ENCODE measurements around the gene HOXC6. TPM values are rescaled to one million over a fixed set of nuclear protein-coding genes. Genes with fewer than 3 reads are reported as not detected.

HOXC6 gene
- total and polyA plus RNA-seq, 10 of the 15 experiments (the other 5 are each of a cell fraction or from before 2014, with no cell fraction given), result 0.02 to 0.55 (median 0.45) TPM; not detected in 4

DNA sequence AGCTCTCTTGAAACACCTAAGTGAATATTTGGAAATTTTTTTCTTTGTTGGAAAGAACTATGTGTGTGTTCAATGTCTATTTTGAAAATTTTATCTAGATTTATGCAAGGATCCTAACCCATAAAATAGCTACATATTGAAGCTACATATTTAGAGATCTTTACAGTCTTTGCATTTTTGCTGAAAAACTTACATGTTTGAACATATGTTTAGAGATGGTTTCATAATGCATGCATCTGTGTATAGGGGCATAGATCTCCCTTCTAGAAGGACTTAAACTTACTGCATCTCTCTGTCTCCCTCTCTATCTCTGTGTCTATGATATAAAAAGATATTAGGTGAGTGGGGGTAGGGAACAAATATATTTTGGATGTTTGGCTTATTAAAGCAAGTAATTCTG, 17.2 kb downstream of the HOXC6 start (continued):
- TF ChIP-seq SIX5 (IDR thresholded peaks at IDR 0.05; ENCODE audit: low read depth, low read length, severe bottlenecking), result no peak
- TF ChIP-seq, protein P1, sequence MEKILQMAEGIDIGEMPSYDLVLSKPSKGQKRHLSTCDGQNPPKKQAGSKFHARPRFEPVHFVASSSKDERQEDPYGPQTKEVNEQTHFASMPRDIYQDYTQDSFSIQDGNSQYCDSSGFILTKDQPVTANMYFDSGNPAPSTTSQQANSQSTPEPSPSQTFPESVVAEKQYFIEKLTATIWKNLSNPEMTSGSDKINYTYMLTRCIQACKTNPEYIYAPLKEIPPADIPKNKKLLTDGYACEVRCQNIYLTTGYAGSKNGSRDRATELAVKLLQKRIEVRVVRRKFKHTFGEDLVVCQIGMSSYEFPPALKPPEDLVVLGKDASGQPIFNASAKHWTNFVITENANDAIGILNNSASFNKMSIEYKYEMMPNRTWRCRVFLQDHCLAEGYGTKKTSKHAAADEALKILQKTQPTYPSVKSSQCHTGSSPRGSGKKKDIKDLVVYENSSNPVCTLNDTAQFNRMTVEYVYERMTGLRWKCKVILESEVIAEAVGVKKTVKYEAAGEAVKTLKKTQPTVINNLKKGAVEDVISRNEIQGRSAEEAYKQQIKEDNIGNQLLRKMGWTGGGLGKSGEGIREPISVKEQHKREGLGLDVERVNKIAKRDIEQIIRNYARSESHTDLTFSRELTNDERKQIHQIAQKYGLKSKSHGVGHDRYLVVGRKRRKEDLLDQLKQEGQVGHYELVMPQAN (conservative IDR thresholded peaks at IDR 0.05), result no peak
- TF ChIP-seq JUND (IDR thresholded peaks at IDR 0.05; ENCODE audit: low read depth, low read length), result no peak
- TF ChIP-seq TAF1 (IDR thresholded peaks at IDR 0.05; ENCODE audit: borderline replicate concordance, low read depth, low read length), result no peak
- no peak for TF ChIP-seq FOS (IDR thresholded peaks at IDR 0.05; ENCODE audit: borderline replicate concordance, extremely low read depth, insufficient read length)
- TF ChIP-seq ZNF24 (IDR thresholded peaks at IDR 0.05), result no peak
- no peak for TF ChIP-seq CBFB (IDR thresholded peaks at IDR 0.05; ENCODE audit: low read depth)

DNA sequence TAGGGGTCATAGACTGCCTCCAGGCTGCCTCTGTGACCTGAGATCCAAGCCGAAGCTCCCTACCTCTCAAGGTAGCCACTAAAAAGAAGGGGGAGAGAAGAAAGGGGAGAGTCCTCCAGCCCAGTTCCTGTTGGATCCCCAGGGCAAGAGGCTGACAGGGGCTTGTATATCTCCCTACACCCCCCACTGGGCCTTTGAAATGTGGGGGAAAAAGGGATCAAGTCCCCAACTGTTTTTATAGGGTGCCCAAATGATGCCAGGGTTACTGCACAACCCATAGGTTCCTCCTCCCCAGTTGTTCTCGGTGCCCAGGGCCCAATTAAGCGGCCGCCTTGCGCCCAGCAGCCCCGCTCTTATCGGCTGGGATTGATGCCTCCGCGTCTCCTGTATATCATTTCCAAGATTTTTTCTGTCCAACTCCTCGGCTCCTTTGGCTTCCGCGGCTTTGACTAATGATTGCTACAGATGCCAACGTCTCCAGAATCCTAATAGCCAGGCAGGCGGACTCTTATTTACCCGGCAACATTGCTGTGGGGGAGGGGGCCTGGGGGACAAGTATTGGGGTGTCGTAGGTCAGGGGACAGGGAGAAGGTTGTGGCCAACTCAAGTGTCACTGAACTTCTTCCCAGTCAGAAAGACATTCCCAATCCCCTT, 17.8 kb downstream of the HOXC6 start:
- H3K4me2 ChIP-seq (ENCODE audit: control insufficient read depth, insufficient read depth), result no peak overlapping the region
- peaks cover 8% of the 10 kb centered on the region for H3K4me1 ChIP-seq (ENCODE audit: control insufficient read depth, insufficient read depth, low read length)
- WGBS (ENCODE audit: insufficient coverage, insufficient replicate concordance, low lambda C conversion rate, missing lambda C conversion rate), result 72% methylated on average over 16 of the region's 16 CpGs
- no peak for DNase-seq (ENCODE audit: low read depth, low spot score)
- SMC1A ChIA-PET (ENCODE audit: uncharacterized antibody, unreplicated experiment), result interaction anchor here (0.7 to 1.9 kb wide), 2 partner anchors 8 to 93 kb away, joined by 3 to 5 read pairs; partner anchors contain the start of gene HOXC4
- in situ Hi-C loops (cut with MboI), result no loop called here
- BruUV-seq (replicated peaks), result no TSS peak
- H2AFZ ChIP-seq (ENCODE audit: control insufficient read depth, low read depth, low read length), result no peak overlapping the region
- H3K9me3 ChIP-seq (replicated peaks; ENCODE audit: control insufficient read depth, insufficient read depth, low read length), result no peaks in the 10 kb centered on the region
- intact Hi-C loops (cut with micrococcal nuclease; ENCODE audit: unreplicated experiment), result no loop called here
- no peak overlapping the region for H3K4me3 ChIP-seq
- H3K79me2 ChIP-seq (ENCODE audit: control insufficient read depth, insufficient read depth, low read length), result no peaks in the 10 kb centered on the region
- no peak for ATAC-seq
- RAD21 ChIA-PET (ENCODE audit: unreplicated experiment), result interaction anchor here (1.9 kb wide), 1 partner anchor 7 kb away, joined by 8 read pairs; the partner anchor contains the start of gene HOXC4
- no peak overlapping the region for H3K27ac ChIP-seq (ENCODE audit: control insufficient read depth, insufficient read depth)
- no peak for FAIRE-seq
- no peaks in the 10 kb centered on the region for H3K36me3 ChIP-seq (ENCODE audit: control insufficient read depth in 2 of 2, insufficient read depth in 2 of 2, low read length in 1 of 2)
- peaks cover 5 to 6% of the 10 kb centered on the region in 2 experiments; a peak in 3 of 4 replicates for H3K27me3 ChIP-seq (replicated peaks in 1 of 2; ENCODE audit: control insufficient read depth in 2 of 2, insufficient read depth in 2 of 2, low read length in 1 of 2)
- no peak overlapping the region for H3K9ac ChIP-seq (ENCODE audit: control insufficient read depth, insufficient read depth, low read length)
- POLR2A ChIA-PET, result no interaction called here
- CTCF ChIA-PET, result interaction anchor here (1.0 to 4.5 kb wide), 5 partner anchors 7 to 155 kb away, joined by 3 to 16 read pairs (median 6); partner anchors contain the start of genes HOXC4 and HOXC5
- no peaks in the 10 kb centered on the region for H4K20me1 ChIP-seq (ENCODE audit: control insufficient read depth, insufficient read depth)
- TF ChIP-seq LARP7 (IDR thresholded peaks at IDR 0.05), result no peak
- TF ChIP-seq SP1 (IDR thresholded peaks at IDR 0.05; ENCODE audit: low read depth, low read length), result no peak
- no peak for TF ChIP-seq GABPA (IDR thresholded peaks at IDR 0.05; ENCODE audit: low read depth)
- no peak for TF ChIP-seq HDAC2 (IDR thresholded peaks at IDR 0.05)
- no peak for TF ChIP-seq NFYA (IDR thresholded peaks at IDR 0.05; ENCODE audit: borderline replicate concordance, low read depth, low read length)
- no peak for TF ChIP-seq NBN (IDR thresholded peaks at IDR 0.05)
- TF ChIP-seq, protein P2, sequence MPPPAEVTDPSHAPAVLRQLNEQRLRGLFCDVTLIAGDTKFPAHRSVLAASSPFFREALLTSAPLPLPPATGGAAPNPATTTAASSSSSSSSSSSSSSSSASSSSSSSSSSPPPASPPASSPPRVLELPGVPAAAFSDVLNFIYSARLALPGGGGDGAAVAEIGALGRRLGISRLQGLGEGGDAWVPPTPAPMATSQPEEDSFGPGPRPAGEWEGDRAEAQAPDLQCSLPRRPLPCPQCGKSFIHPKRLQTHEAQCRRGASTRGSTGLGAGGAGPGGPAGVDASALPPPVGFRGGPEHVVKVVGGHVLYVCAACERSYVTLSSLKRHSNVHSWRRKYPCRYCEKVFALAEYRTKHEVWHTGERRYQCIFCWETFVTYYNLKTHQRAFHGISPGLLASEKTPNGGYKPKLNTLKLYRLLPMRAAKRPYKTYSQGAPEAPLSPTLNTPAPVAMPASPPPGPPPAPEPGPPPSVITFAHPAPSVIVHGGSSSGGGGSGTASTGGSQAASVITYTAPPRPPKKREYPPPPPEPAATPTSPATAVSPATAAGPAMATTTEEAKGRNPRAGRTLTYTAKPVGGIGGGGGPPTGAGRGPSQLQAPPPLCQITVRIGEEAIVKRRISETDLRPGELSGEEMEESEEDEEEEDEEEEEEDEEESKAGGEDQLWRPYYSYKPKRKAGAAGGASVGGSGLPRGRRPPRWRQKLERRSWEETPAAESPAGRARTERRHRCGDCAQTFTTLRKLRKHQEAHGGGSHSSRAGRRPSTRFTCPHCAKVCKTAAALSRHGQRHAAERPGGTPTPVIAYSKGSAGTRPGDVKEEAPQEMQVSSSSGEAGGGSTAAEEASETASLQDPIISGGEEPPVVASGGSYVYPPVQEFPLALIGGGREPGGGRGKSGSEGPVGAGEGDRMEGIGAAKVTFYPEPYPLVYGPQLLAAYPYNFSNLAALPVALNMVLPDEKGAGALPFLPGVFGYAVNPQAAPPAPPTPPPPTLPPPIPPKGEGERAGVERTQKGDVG (CRISPR knock-in tag; IDR thresholded peaks at IDR 0.05), result no peak
- TF ChIP-seq SMAD5 (IDR thresholded peaks at IDR 0.05; ENCODE audit: low read depth), result no peak
- TF ChIP-seq BRCA1 (IDR thresholded peaks at IDR 0.05; ENCODE audit: low read depth, low read length), result no peak
- TF ChIP-seq NR2C2 (IDR thresholded peaks at IDR 0.05; ENCODE audit: borderline replicate concordance, control insufficient read depth, insufficient read length, low read depth), result no peak
- no peak for TF ChIP-seq ZNF274 (IDR thresholded peaks at IDR 0.05; ENCODE audit: insufficient read depth, insufficient read length)
- TF ChIP-seq EGR1 (IDR thresholded peaks at IDR 0.05; ENCODE audit: borderline replicate concordance in 1 of 2, low read depth in 2 of 2, low read length in 2 of 2), result no peak
- TF ChIP-seq ZNF24 (IDR thresholded peaks at IDR 0.05), result no peak
- no peak for TF ChIP-seq RB1 (IDR thresholded peaks at IDR 0.05; ENCODE audit: borderline replicate concordance)

Measured in GM12878 (cell line).